NOMO-1 (cell line): ENCODE measurements around the gene VTA1.
A peak's percentile ranks its signal among the peaks of the same experiment; 100 is the strongest.
"Not testable (repeated sequence)": the region's sequence is repeated elsewhere in the genome, so short reads cannot be mapped to it uniquely, and the experiment has no call there.

ENCODE experiments used
- DNase-seq, 2 experiments: peaks; one replicate each; lab custom pipeline; 2025; ENCODE audit not compliant: unreplicated experiment in 2 of 2; lab: John Stamatoyannopoulos, UW

VTA1 gene, protein sequence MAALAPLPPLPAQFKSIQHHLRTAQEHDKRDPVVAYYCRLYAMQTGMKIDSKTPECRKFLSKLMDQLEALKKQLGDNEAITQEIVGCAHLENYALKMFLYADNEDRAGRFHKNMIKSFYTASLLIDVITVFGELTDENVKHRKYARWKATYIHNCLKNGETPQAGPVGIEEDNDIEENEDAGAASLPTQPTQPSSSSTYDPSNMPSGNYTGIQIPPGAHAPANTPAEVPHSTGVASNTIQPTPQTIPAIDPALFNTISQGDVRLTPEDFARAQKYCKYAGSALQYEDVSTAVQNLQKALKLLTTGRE

DNA sequence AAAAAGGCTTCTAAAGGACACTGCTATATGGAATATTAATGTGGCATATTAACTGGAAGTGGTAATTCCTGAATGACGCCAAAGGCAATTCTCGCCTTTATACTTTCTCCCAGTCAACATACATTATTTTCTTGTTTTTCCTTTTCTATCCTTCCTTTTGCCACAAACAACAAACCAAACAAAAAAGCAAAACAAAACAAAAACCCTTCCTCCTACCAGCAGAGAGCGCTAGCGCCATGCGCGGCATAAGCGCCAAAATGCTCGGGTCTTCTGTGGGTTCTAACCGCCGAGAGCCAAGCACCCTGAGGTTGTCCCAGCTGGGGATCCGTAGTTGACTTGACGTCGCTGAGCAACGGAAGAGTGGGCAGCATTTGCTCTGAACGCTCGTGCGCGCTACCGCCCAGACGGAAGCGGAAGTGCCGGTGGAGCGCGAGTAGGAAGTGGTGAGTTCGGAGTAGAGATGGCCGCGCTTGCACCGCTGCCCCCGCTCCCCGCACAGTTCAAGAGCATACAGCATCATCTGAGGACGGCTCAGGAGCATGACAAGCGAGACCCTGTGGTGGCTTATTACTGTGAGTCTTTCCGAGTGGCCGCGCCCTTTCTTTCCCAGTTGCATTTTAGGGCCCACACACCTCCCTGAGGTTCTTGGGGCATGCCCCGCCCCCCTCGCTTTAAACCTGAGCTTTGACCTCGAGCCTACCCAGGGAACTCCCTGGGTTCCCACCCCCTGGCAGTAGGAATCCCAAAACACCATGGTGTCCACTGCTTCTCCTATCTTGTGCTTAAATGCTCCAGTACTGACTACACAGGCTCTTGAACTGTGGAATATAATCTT is at the start of gene VTA1, which contains the start of gene NMBR:
VTA1 (plus strand) TSS at position 436 of the 835 bp plus-strand sequence; CDS start at position 461, 25 bp downstream.
NMBR (minus strand) TSS at position 295 of the 835 bp plus-strand sequence. CDS start 58,464 bp downstream, outside the sequence.
- peak; percentile 97 to 98 for DNase-seq

DNA sequence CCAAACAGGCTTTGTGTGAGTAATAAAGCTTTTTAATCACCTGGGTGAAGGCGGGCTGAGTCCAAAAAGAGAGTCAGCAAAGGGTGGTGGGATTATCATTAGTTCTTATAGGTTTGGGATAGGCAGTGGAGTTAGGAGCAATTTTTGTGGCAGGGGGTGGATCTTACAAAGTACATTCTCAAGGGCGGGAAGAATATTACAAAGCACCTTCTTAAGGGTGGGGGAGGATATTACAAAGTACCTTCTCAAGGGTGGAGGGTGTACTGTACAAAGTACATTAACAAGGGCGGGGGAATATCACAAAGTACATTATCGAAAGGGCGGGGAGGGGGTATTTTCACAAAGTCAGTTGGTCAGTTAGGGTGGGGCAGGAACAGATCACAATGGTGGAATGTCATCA is 42.2 kb upstream of the VTA1 start:
- DNase-seq = not testable (repeated sequence)

GRCh38 chr6:142110820-142111219 is 36.2 kb upstream of the VTA1 start:
- DNase-seq = not testable (repeated sequence)

DNA sequence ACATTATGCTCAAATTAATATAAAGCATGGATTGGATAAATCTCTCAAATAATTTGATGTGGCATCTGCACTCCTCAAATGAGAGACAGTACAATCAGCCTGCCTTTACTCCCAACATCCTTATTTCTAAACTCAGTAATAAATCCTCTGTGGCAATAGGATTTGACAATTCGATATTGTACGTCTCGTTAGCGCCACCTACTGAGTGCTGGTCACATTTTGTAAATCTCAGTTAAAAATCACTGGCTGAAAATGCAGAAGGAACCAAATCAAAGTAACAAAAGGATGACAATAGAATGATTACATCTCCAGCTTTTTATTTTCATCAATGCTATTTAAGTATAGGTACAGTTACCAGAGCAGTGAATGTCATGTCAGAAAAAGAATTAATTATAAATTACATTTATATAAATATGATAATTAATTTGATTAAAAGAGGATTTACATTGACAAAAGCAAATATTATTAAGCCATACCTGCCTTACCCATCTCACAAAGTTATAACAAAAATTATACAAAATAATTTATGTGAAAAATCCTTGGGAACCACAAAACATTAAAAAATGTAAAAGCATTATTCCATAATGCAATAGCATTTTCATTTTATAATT is 34.5 kb upstream of the VTA1 start:
- DNase-seq = peak; percentile 41 to 65

GRCh38 chr6:142117366-142117765 is 29.7 kb upstream of the VTA1 start:
- DNase-seq = no peak

GRCh38 chr6:142118328-142118727 is 28.7 kb upstream of the VTA1 start:
- no peak for DNase-seq

DNA sequence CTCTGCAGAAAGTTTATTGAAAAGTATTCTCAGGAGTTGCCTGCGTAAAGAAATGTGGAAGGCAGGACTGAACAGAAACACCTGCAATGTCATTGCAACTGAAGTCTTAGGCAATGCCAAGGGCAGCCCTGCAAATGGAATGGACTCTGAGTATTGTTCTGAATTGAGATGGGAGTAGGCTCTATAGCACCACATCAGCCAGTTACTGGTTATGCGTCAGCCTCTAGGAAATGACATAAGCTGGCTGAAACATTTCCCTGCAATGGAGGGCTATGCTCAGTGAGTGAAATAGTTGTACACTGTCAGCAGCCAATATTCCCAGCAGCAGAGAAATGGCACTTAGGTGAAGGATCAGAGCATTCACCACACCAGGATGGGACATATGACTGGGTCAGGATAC is 28.1 kb upstream of the VTA1 start:
- no peak for DNase-seq

DNA sequence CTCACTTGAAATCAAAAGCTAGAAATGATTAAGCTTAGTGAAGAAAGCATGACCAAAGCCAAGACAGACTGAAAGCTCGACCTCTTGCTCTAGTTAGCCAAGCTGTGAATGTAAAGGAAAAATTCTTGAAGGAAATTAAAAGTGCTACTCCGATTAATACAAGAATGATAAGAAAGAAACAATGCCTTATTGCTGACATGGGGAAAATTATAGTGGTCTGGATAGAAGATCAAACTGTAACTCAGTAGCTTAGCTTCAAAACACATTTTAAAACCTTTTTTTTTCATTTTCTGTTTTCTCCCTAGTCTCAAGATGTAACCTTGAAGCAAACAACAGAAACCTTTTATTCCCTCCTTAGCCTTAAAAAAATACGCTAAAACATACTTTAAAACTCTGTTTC is 25.7 kb upstream of the VTA1 start:
- no peak for DNase-seq

- no peak for DNase-seq
Measured at GRCh38 chr6:142130814-142131213, 16.2 kb upstream of the VTA1 start.

DNA sequence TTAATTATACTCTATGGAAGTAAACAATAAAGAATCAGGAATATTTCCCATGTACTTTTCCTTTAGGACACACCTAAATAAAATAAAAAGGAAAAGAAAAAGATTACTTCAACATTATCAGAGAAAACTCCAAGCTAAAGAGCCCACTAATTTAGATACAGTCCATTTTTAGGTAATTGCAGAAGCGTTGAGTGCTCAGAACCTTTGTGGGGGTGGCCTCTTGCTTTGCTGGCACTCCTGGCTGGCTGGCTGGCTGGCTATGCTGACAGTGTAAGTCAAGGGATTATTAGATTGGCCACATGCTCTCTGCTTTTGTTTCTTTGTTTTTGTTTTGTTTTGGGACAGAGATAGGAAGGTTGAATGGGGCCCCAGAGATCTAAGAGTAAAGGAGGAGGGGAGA is 14.4 kb upstream of the VTA1 start, which contains the start of gene GJE1:
GJE1 (plus strand) TSS at position 301 of the 400 bp plus-strand sequence. CDS start 234 bp downstream, outside the sequence.
- no peak for DNase-seq

- DNase-seq = no peak
Measured at GRCh38 chr6:142138876-142139275, 8.2 kb upstream of the VTA1 start.

DNA sequence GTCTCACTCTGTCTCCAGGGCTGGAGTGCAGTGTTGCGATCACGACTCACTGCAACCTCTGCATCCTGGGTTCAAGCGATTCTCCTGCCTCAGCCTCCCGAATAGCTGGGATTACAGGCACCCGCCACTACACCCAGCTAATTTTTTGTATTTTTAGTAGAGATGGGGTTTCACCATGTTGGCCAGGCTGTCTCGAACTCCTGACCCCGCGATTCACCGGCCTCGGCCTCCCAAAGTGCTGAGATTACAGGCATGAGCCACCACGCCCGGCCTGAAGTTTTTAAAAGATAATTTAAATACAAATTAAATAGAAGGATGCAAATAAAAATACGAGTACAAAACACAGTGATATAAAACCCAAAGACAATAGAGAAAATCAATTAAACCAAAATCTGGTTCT is 5.5 kb upstream of the VTA1 start:
- not testable (repeated sequence) for DNase-seq

DNA sequence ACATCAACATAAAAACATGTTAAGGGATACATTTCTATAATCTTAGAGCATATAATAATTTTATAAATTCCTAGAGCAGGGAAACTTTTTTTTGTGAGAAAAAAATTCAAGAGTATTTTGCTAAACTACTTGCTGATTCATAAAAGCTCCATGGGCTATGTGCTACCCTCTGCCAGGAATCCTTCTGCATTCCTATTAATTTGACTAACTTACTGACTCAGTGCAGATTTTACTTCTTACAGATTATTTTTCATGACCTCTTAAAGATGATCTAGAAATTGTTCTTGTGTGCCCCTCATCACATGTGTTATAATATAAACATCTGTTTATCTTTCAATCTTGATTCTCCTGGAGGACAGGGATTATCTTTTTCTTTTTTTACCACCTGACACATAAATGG is 5.7 kb downstream of the VTA1 start:
- no peak for DNase-seq

DNA sequence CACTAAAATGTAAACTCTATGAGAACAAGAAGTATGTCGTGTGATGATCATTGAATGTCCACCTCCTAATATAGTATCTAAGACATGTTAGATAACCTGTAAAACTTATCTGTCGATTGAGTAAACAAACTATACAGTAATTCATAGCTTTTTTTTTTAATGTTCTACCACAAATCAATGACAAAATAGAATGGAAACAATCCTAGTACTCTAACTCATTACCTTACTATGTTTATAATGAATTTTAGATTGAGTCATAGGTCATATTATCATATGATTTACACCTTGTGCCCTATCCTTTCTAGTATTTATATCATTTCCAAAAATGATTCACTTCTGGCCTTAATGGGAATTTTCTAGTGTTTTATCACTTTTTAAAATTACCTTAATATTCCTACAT is 6.1 kb downstream of the VTA1 start:
- DNase-seq = no peak

DNA sequence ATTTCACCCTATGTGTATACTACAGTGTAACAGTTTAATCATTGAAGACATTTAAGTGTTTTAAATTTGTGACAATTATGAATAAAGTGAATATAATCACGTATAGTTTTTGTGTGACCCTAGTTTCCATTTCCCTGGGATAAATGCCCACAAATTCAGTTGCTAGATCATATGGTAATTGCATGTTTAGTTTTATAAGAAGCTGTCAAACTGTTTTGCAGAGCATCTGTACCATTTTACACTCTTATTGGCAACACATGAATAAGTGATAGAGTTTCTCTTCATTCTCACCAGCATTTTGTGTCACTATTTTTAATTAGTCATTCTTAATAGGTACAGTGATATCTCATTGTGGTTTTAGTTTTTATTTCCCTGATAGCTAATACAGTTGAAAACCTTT is 7.3 kb downstream of the VTA1 start:
- no peak for DNase-seq

- DNase-seq = no peak
Measured at GRCh38 chr6:142155091-142155490, 8.0 kb downstream of the VTA1 start.

GRCh38 chr6:142155895-142156757 is 9.1 kb downstream of the VTA1 start:
- DNase-seq = peak in 1 of 2 experiments; percentile 29

DNA sequence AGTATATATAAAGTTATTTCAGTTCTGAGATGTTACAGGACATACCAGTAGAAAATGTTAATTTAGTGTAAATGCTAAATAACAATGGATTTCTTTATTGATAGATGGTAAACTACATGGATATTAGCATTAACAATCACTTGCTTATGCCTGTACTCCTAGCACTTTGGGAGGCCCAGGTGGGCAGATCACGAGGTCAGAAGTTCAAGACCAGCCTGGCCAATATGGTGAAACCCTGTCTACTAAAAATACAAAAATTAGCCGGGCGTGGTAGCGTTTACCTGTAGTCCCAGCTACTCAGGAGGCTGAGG is 9.7 kb downstream of the VTA1 start:
- DNase-seq = not testable (repeated sequence)

- no peak for DNase-seq
Measured at GRCh38 chr6:142162780-142163179, 15.7 kb downstream of the VTA1 start.

DNA sequence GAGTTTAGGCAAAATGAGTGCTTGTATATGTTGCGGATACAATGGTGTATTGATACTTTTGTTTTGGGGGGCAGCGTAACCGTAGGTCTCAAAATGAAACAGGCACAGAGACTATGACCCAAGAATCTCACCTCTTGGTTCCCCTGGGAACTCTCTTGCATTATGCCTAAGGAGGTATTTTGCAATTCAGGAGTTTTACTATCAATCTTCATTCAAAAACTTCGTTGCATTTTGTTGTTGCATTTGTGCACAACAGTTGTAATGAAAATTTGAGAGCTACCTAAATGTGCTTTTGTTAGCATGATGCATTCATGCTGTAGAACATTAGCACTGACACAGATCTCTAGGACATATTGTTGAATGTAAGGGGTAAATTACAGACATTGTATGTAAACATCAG is 18.2 kb downstream of the VTA1 start:
- DNase-seq = no peak

DNA sequence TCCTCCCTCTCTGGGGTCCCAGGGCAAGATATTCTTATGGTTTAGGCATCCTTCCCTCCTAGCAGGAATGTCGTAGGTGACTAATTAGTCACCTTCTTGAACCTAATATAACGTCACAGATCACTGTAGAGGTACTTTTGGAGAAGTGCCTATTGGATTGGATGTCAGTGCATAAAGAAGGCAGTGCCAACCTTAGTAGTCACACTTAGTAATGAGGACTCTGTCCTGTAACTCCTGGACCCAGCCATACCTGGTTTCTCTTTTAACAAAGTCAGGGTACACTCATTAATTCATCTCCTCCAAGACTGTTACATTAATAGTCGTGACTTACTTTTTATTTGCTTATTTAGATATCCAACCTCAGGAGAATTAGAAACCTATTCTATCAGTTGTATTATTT is 20.0 kb downstream of the VTA1 start:
- no peak for DNase-seq
